Measurements from ENCODE around the gene HOXB3.

HOXB3 gene

DNA sequence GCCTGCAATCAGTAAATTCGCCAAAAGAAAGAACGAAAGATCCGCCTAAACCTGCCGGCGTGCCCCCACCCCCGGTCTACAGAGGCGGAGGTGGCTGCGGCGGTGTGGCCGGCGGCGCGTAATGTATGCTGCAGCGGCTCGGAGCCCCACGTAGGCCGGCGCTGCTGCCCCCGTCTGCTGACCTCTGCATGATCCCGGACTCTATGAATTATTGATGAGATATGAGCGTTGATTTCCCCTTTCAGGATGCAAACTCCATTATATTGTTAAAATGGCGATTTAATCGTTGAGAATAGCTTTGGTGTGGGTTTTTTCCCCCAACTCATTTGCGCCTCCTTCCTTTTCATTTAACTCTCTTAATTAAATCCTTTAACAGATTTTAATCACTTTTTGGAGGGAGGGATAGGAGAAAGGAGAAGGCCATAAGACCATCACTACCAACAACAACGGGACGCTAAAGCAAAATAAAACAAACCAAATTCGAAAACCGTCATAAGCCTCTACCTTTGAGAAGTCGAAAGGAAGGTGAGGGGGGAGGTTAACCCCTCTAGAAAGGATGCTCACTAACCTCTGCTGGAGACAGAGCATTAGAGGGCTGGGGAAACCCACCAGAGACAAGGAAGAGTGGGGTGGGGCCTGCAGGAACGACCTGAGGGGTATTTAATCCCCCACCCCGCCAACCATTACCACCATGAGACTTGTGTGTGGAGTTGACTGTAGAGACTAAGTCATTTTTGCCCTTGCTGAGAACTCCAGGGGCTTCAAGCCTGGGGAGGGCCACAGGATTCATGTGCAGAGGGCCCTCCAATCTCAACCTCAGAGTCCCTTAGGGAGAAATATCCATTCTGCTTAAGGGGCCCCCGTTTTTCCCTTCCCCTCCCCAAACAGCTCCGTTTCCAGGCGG is 3.4 kb downstream of the HOXB3 start:
- DNase-seq (ENCODE audit: low spot score), result no peak

DNA sequence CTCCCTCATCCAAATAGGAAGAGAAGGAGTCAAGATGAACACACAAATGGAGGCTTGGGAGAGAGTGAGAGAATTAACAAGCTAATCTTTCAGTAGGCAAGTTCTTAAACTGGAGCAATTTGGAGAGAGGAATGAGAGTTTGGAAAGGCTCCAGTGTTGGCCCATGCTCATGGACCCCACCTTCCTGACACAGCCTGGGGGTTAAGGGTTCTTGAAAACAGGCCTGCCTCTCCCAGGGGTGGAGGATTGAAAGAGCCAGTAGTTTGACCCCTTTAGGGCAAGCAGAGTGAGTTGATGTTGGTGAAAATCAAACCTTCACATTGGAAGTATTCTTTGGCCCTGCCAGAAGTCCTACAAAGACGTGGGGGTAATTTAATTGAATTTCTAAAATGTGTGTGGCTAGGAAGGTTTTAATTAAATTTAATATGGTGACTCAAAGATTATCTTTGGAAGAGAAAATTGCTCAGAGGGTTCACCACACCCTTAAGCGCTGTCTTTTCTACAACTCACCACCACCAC is 5.8 kb downstream of the HOXB3 start:
- no peak for DNase-seq (ENCODE audit: low spot score)

DNA sequence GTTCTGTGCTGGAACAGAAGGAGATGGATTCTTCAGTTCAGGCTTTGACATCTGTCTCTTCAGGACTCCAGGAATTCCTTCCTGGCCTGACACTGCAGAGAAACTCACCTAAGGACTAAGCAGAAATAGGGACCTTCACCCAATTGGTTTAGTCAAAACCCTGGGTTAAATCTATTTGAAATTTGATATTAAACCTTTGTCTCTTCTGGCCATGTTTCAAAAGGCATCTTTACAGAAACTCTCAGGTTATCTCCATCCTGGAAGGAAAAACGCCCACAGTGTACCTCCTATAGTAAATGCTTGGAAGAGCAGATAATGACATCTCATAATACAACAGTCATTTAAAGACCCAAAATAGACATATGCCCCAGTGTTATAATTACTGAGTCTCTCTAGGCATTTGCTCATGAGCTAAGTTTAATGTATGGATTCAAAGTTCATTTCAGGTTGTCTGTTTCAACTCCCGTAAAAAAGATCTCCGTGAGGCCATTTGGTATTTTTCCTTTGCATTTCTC is 6.3 kb downstream of the HOXB3 start:
- no peak for DNase-seq (ENCODE audit: low spot score)

DNA sequence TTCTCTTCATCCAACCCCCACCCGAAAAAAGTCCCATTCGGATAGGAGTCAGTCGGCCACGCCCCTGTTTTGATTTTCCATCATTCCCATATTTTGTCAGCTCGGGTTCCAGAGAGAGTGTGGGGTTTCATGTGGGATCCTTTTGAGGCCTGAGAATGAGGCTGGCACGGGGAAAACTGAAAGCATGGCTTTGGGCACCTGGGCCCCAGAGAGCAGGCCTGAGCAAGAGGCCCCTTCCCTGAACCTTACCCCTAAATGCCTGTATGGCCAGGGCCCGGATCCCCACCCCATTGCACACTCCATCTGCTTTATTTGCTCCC is 7.3 kb downstream of the HOXB3 start:
- DNase-seq (ENCODE audit: low spot score), result no peak

DNA sequence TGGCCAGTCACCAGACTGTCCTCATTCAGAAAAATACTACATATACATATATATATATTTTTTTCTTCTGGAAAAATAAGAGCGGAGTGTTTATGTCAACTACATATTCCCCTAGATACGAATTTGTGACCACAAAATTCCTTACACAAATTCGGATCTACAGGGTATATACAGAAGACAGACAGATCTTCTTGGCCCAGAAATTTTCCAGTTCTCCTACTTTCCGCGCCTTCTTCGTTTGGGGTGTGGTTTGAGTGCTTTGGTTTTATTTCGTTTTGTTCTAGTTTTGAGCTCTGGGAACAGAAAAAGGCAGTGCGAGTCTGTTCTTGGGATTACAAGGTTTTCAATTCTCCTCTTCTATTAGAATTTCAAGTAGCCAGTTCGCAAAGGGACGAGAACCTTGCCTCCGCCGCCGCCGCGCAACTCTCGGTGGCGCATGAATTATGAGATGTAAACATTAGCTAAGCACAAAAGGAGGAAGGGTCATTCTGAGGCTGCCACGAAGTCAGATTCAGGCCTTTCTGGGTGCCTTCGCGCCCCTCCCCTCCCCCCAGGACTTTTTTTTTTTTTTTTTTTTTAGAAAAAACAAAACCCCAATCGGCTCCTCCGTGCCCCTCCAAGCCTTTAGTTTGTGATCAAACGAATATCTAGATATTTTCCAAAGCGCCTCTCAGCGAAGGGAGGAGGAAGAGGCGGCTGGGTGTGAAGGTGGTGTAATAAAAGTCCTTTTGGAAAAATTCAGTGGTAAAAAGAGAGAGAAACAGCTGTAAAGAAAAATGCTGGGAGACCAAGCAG is 10.1 kb downstream of the HOXB3 start:
- DNase-seq (ENCODE audit: low spot score), result no peak

DNA sequence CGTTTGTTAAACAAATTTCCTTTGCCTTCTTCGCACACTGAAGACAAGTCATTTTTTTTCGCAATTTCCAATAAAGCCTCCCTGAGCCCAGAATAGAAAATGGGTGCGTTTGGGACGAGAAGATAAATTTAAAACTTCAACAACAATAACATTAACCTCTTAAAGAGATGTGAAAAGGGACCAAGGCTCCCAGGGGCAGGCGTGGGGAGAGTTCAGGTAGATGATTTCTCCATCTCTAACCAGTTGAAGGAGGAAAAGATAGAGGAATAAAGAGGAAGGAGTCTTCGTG is 10.6 kb downstream of the HOXB3 start:
- no peak for DNase-seq (ENCODE audit: low spot score)

DNA sequence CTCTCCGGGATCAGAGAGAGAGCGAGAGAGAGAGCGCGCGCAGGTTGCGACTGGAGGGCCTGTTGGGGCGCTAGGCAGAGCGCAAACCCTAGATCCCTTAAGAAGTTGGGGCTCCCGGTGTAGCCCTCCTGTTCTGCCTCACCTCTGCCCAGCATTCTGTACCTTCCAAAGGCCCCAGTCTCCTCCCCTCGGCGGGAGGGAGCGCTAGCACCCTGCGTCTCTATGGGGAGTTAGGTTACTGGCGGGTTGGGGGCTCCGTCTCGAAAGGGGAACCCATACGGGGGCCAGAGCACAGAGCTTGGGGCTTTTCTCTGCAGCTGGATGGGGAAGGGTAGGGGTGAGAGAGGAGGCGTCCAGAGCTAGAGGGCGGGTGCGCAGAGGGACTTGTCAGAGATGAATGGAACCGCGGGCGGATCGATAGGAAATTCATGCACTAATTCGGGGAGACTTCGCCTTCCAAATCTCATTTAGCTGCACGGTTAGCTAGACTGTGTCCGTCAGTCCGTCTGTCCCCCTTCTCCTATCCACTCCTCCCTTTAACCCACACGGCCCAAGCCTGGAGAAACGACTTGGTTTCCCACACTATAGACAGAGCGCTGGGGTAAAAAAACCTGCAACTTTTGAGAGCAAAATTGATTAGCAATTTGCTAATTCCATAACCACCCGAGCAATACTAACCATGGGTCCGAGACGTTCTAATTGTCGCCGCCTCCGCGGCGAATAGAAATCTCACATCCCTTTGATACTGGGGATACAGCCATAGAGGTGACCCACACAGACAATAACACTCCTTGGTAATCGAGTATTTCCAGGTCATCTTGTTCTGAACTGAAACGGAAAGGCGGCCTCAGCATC is 11.2 kb downstream of the HOXB3 start:
- DNase-seq (ENCODE audit: low spot score), result no peak

DNA sequence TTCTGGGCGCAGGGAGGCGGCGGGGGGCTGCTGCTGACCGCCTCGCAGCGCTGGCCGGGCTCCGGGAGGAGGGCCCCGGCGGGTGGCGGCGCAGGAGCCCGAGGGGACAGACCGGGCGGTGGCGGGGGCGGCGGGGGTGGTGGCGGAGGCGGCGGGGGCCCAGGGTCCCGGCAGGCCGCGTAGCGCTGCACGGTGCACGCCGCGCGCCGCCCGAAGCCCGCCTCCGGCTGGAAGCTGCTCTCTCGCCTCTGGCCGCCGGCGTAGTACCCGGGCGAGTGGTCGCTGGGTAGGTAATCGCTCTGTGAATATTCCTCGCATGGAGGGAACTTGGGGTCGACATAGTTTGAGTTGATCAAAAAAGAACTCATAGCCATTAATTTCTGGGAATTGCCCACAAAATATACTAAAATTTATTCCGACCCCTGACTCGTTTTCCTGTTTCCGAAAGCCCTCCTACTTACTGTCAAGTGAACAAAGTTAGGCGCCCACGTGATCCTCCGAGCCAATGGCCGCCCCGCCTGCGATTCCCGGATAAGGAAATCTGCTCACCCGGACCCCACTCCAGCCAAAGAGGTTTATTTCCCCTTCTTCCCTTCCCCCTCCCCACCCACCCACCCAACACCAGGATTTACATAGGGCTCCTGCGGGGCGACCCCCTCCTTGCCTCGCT is 12.0 kb downstream of the HOXB3 start, which contains the start of gene HOXB4:
Gene HOXB4 (minus strand): TSS at position 405 of the 670 bp plus-strand sequence. CDS start 31 bp downstream, at position 374.
- no peak for DNase-seq (ENCODE audit: low spot score)

DNA sequence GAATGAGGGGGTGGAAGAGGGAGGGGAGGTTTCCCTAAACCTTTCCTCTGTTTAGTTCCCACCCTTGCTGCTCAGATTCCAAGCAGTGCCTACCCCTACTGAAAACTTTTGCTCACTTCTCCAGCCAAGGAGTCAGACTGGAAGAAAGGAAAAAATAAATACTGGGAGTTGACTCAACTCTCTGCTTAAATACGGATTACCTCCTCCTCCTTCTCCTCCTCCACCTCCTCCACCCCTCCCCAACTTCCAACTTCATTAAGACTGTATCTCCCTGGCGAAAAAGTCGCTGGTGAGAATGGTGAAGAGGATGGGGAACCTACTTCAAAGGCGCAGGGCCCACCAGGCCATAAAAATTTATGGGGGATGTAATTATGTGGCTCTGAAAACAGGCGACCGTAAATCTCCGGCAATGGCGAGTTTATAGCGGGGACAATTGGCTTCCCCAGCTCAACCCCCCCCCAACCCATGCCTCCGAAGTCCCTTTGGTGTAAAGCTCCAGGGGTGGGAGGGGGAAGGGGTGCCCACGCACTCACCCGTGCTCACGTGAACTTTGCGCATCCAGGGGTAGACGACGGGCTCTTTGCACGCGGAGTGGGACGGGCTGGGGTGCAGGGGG is 12.6 kb downstream of the HOXB3 start:
- no peak for DNase-seq (ENCODE audit: low spot score)

DNA sequence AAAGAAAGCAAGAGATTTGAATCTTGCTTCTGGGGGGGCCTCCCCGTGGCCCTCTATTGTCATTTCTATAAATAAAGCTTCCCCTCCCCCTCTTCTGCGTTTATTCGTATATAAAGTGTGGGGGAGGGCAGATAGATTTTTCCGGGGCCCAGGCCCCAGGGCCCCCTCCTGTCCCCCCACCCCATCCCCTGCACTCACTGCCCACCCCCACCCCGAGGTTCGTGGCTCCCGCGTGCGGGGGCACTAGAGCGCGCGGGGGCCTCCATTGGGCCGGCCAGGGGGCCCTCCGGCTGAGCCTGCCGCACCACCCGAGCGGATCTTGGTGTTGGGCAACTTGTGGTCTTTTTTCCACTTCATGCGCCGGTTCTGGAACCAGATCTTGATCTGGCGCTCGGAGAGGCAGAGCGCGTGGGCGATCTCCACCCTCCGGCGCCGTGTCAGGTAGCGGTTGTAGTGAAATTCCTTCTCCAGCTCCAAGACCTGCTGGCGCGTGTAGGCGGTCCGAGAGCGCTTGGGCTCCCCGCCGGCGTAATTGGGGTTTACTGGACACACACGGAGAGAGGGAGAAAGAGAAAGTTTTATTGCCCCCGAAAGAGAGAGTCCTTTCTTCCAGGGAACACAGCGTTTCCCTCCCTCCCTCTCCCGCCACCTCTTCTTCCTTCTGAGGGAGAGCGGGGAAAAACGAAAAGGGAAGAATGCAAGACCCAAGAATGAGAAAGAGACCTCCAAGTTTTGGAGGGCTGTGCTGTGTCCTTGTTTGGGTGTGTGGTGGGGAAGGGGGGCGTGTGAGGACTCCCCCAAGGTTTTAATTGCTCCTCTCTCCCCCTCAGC is 13.3 kb downstream of the HOXB3 start:
- no peak for DNase-seq (ENCODE audit: low spot score)

DNA sequence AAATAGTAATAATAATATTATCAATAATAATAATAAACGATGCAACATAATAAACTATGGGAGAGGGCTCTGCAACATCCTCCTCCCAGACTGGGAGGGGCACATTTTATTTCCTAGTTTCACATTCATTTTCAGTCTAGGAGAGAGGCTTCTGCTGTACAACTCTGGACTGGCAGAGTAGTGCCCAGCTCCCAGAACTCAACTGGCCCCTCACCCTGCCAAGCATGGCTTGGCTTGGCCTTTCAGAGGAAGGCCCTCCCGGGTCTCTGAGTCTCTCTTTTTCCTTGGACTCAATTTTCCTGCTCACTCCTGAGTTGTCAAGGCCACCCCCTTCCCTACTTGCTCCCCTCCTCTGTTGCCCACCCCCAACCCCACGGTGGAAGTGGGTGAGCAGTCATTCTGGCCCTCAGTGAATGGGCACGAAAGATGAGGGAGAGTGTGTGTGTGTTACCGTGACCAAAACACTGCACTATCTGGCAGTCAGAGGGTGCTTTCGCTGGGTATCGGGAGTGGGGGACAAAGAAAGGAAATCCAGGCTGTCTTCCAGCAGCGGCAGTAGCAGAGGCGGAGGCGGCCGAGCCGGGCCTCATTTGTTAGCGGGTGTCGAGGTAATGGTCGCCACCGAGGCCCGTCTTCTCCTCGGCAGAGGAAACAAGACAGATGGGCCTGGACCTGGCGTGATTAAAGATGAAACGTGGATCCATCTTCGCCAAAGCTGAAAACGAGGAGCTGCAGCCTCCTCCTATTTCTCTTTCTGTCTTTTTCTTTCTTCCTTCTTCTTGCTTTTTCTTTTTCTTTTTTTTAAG is 14.2 kb downstream of the HOXB3 start:
- DNase-seq (ENCODE audit: low spot score), result no peak

DNA sequence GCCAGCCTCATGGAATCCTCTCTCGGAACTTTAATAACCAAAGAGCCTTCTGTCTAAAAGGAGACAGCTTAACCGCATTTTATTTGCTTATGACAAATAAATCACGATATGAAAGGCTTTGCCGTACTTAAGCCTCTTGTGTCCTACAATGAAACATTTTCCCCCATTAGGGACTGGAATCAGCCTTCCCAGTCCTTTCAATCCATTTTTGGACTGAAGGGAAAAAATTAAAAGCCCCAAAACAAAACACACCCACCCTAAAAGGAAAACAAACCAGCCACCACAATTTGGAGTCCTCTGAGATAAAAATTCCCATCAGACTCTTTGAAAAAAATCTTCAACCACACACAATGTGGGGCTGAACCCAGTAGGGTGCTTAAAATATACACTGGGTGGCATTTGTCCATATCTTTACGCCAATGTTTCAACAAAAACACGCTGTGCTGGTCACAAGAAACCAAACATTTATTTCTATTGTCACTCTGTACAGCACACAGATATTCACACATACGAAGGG is 14.9 kb downstream of the HOXB3 start:
- no peak for DNase-seq (ENCODE audit: low spot score)

DNA sequence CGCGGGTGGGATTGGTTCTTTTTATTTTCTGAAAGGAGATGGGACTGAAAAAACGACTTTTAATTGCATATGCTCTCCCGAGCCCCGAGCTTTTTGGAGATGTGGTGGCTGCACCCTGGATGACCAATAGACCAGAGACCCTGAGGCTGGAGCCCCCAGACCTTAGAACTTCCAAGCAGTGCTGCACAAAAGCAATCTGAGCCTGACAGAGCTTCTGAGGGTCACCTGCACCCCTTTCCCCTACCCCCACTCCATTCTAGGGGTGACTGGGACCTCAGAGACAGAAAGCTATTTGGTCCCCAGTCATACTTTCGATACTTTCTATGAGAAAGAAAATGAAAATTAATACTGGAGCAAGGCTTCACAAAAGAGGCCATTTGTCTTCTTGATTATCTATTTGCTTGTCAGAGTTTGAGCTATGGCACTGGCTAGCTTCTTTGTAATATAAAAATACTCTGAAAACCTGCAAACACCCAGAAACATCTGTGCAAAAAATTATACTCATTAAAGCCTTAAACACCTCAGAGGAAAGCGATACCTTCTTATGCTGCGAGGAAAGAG is 15.5 kb downstream of the HOXB3 start:
- no peak for DNase-seq (ENCODE audit: low spot score)

DNA sequence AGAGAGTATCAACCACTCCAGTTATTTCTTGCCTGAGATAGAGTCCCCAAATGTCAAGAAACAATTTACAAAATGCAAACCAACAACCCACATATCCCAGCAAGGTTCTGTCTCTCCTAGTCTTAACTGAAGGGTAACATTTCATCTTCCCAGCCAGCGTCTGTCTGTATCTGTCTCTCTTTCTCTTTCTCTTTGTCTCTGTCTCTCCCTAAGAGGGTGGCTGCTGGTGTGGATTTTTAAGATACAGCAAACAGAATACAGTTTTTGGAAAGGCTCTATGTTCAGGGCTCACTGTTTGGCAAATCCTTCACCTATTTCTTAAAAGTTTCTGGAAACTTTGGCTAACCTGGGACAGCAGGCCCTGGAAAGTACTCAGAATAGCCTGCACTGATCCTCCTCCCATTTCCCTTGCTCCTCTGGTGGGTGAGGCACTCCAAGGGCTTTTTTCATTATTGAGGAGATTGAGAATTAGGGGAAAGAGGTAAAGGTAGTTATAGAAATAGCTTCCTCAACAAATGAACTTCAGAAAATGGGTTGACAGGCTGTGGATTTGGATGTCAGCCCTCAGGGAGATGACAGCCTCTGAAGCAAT is 18.1 kb downstream of the HOXB3 start:
- no peak for DNase-seq (ENCODE audit: low spot score)

DNA sequence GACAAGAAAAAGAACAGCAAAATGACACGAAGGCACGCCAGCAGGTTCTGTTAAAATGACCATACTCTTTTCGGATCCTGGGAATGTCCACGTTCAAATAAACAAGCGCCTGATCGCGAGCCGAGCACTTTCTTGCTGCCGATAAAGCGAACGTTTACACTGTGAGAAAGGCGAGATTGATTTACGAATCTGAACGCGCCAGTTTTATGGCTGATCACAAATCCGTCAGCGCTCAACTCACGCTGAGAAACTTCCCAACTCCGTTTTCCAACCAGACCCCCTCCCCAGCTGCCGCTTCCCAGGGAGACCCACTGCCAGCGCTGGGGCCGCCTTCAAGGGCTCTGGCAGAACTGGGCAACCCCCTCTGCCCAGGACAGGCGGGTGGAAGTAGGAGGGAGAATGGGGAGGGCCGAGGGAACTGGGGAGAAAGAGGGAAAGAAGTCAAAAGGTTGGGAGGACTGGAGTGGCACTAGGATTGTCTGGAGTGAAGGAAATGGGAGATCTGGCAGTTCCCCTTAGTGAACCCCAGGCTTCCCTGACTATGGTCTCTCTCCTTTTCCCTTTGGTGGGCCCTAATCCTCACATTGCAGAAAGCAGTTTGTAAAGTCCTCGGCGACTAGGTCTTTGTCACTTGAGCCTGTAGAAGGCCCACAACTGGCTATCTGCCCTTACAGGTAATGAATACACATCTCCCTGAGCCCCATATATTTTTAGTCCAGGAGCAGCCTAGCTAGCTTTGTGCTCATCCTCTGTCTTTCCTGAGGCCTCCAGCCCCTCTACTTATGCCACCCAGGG is 18.8 kb downstream of the HOXB3 start:
- no peak for DNase-seq (ENCODE audit: low spot score)

DNA sequence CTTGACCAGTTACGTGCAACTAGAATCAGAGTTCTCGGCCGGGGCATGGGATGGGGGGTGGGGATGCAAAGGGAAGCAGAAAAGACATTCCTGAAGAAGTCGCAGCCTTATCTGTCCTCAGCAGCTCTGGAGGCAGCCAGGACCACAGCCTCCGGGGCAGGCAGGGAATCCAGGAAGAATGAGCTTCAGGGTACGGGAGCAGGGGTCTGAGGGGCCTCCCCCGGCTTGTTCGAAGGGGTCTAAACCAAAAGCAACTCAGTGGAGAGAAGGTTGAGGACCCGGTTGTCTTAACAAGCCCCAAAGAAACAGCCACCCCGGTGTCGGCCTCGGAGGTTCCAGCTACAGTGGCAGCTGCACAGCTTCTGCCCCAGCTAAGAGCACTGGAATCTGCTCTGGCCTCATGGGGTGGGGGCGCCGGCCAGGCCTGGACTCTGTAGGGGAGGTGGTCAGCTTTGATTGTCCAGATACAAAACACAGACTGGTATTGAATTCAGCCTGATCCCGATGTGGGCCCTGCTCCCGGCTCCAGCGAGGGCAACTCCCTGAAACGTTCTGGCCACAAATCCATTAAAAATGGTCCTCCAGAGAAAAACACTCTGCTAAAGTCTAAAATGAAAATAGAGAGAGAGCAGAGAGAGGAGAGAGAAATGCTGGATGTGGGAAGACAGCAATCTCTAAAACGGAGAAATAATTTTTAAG is 19.6 kb downstream of the HOXB3 start:
- no peak for DNase-seq (ENCODE audit: low spot score)

Data from AG08396 (cell line).